HCT116 (cell line): ENCODE measurements around the gene SLC39A12. TPM values are rescaled to one million over a fixed set of nuclear protein-coding genes. Genes with fewer than 3 reads are reported as not detected.

Source experiments
- ATAC-seq: fragments of 200-7000 bp; cut with Tn5 transposase; 2 replicates; pipeline ENCODE4 v1.9.1; 2020; ENCODE audit warnings: mild to moderate bottlenecking, moderate library complexity
- BruUV-seq: library from RNA; stranded (reverse); fragments of 400-500 nt; replicated peaks from 2 replicates; lab custom pipeline; 2021; lab: Mats Ljungman, UMichigan
- CTCF ChIA-PET: fragments of 300-600 bp; sonication (Branson Sonifier 250); formaldehyde crosslinking; loops from one replicate; lab custom pipeline; 2021; ENCODE audit warnings: antibody characterized with exemption; lab: Charles Lee
- POLR2A ChIA-PET: fragments of 300-600, 350-600 bp; sonication (Branson Sonifier 250); formaldehyde crosslinking; loops from one replicate; lab custom pipeline; 2021; ENCODE audit warnings: antibody characterized with exemption; lab: Charles Lee
- RAD21 ChIA-PET, 2 experiments: fragments of 300-600 bp; sonication (Branson Sonifier 250); formaldehyde crosslinking; loops; one replicate each; lab custom pipeline; 2023; ENCODE audit warnings: low total read pairs in 2 of 2; ENCODE audit not compliant: uncharacterized antibody in 2 of 2, unreplicated experiment in 2 of 2, low non-redundant PET in 1 of 2; lab: Charles Lee
- DNase-seq: peaks from one replicate; pipeline ENCODE4 v3.0.0-alpha.2; 2010; ENCODE audit warnings: low read depth, low spot score
- H2AFZ ChIP-seq: fragments of 200-600 bp; shearing (Covaris generic), sonication (generic); 2 replicates; pipeline ENCODE4 v1.6.1; 2017; ENCODE audit warnings: low read depth, mixed run types, mixed read lengths, antibody characterized with exemption, low read length; ENCODE audit not compliant: poor library complexity, severe bottlenecking
- H3K27ac ChIP-seq: 2 replicates; pipeline ENCODE4 v1.5.1; 2012; ENCODE audit warnings: low read depth, low read length
- H3K27me3 ChIP-seq: fragments of 200-600 bp; sonication (generic); 2 replicates; pipeline ENCODE4 v1.6.1; 2016; ENCODE audit warnings: mixed run types, low read length, mixed read lengths; ENCODE audit not compliant: insufficient read depth
- H3K36me3 ChIP-seq, 2 experiments: fragments of 200-500 bp in 1 of 2; fragments of 200-600 bp in 1 of 2; sonication (Bioruptor generic) in 1 of 2; sonication (generic) in 1 of 2; 2 replicates each; pipeline versions ENCODE4 v1.5.1 to v1.6.1; 2014 to 2016; ENCODE audit warnings: low read length in 2 of 2, inconsistent platforms in 1 of 2, mixed read lengths in 1 of 2, mixed run types in 1 of 2; ENCODE audit not compliant: insufficient read depth in 2 of 2, control insufficient read depth in 1 of 2
- H3K4me1 ChIP-seq, 2 experiments: fragments of 200-600 bp in 1 of 2; sonication (generic) in 1 of 2; 2 replicates each; pipeline versions ENCODE4 v1.5.1 to v1.6.1; 2012 to 2017; ENCODE audit warnings: low read length in 2 of 2, inconsistent platforms in 1 of 2, mild to moderate bottlenecking in 1 of 2, mixed read lengths in 1 of 2, mixed run types in 1 of 2, moderate library complexity in 1 of 2; ENCODE audit not compliant: insufficient read depth in 2 of 2, control insufficient read depth in 1 of 2
- H3K4me2 ChIP-seq: fragments of 200-600 bp; sonication (generic); 2 replicates; pipeline ENCODE4 v1.6.1; 2017; ENCODE audit warnings: mixed run types, low read length, mixed read lengths
- H3K4me3 ChIP-seq, 2 experiments: fragments of 200-600 bp in 1 of 2; sonication (generic) in 1 of 2; replicated peaks in 1 of 2; 2 replicates each; pipeline ENCODE4 v1.5.1; 2011 to 2016; ENCODE audit warnings: low read length in 2 of 2, control low read depth in 1 of 2, low read depth in 1 of 2, mild to moderate bottlenecking in 1 of 2, mixed read lengths in 1 of 2, mixed run types in 1 of 2
- H3K79me2 ChIP-seq: fragments of 200-600 bp; sonication (generic); 2 replicates; pipeline ENCODE4 v1.6.1; 2017; ENCODE audit warnings: mild to moderate bottlenecking, mixed run types, low read length, moderate library complexity, mixed read lengths; ENCODE audit not compliant: insufficient read depth
- H3K9ac ChIP-seq: fragments of 200-600 bp; sonication (generic); 2 replicates; pipeline ENCODE4 v1.6.1; 2016; ENCODE audit warnings: low read length, mixed read lengths
- H3K9me2 ChIP-seq: fragments of 200-600 bp; sonication (generic), shearing (Covaris generic); 2 replicates; pipeline ENCODE4 v1.6.1; 2017; ENCODE audit warnings: mixed run types, mild to moderate bottlenecking, moderate library complexity; ENCODE audit not compliant: insufficient read depth
- H3K9me3 ChIP-seq, 2 experiments: fragments of 200-500 bp in 1 of 2; fragments of 200-600 bp in 1 of 2; sonication (Bioruptor generic) in 1 of 2; sonication (generic) in 1 of 2; 2 replicates each; pipeline ENCODE4 v1.6.1; 2014 to 2017; ENCODE audit warnings: low read length in 2 of 2, mixed read lengths in 2 of 2, inconsistent platforms in 1 of 2, low read depth in 1 of 2, mild to moderate bottlenecking in 1 of 2, mixed run types in 1 of 2, moderate library complexity in 1 of 2; ENCODE audit not compliant: control insufficient read depth in 1 of 2, insufficient read depth in 1 of 2
- H4K20me1 ChIP-seq: fragments of 200-600 bp; sonication (generic), shearing (Covaris generic); 2 replicates; pipeline ENCODE4 v1.6.1; 2017; ENCODE audit warnings: mixed run types, mild to moderate bottlenecking, moderate library complexity; ENCODE audit not compliant: insufficient read depth
- CBX3 ChIP-seq: IDR thresholded peaks from 2 replicates; pipeline ENCODE4 v1.6.1; 2012; ENCODE audit warnings: low read depth
- CEBPB ChIP-seq: IDR thresholded peaks from 2 replicates; pipeline ENCODE4 v1.6.1; 2012; ENCODE audit warnings: low read depth
- CTCF ChIP-seq, 3 experiments: fragments of 200-600 bp in 1 of 3; sonication (generic) in 1 of 3; IDR thresholded peaks in 2 of 3; conservative IDR thresholded peaks in 1 of 3; 2 replicates each; pipeline ENCODE4 v1.5.1; 2012 to 2017; ENCODE audit warnings: low read depth in 2 of 3, low read length in 2 of 3, antibody characterized with exemption in 1 of 3, borderline replicate concordance in 1 of 3, control low read depth in 1 of 3, mild to moderate bottlenecking in 1 of 3, mixed read lengths in 1 of 3, mixed run types in 1 of 3, moderate library complexity in 1 of 3; ENCODE audit not compliant: insufficient read depth in 1 of 3
- ELF1 ChIP-seq: IDR thresholded peaks from 2 replicates; pipeline ENCODE4 v1.6.1; 2012; ENCODE audit warnings: low read depth, borderline replicate concordance
- FOSL1 ChIP-seq: IDR thresholded peaks from 2 replicates; pipeline ENCODE4 v1.6.1; 2012; ENCODE audit warnings: low read depth
- JUND ChIP-seq: IDR thresholded peaks from 2 replicates; pipeline ENCODE4 v1.6.1; 2012
- RAD21 ChIP-seq: IDR thresholded peaks from 2 replicates; pipeline ENCODE4 v1.6.1; 2012; ENCODE audit warnings: low read depth, mild to moderate bottlenecking
- YY1 ChIP-seq: IDR thresholded peaks from 2 replicates; pipeline ENCODE4 v1.6.1; 2011; ENCODE audit warnings: low read length, low read depth, moderate library complexity, mild to moderate bottlenecking; ENCODE audit not compliant: insufficient replicate concordance; ENCODE audit errors: extremely low read depth
- ZBTB33 ChIP-seq: IDR thresholded peaks from 2 replicates; pipeline ENCODE4 v1.6.1; 2011; ENCODE audit warnings: mild to moderate bottlenecking, low read length, moderate library complexity; ENCODE audit not compliant: insufficient replicate concordance; ENCODE audit errors: extremely low read depth
- intact Hi-C: fragments of 100-400 bp; cut with micrococcal nuclease; formaldehyde crosslinking; loops from 2 replicates; pipeline ENCODE4 v1.10.0; 2022
- total RNA-seq: library from RNA; stranded (reverse); gene quantifications from one replicate; pipeline ENCODE4 v1.2.1, GENCODE V29; 2021; ENCODE audit not compliant: unreplicated experiment
- TF ChIP-seq, protein P1 (sequence below): IDR thresholded peaks from 2 replicates; pipeline ENCODE4 v1.6.1; 2012
- TF ChIP-seq, protein P2 (sequence below): IDR thresholded peaks from 2 replicates; pipeline ENCODE4 v1.6.1; 2012

The SLC39A12 gene
- total RNA-seq, 1 experiment from 2014 or later = not detected

DNA sequence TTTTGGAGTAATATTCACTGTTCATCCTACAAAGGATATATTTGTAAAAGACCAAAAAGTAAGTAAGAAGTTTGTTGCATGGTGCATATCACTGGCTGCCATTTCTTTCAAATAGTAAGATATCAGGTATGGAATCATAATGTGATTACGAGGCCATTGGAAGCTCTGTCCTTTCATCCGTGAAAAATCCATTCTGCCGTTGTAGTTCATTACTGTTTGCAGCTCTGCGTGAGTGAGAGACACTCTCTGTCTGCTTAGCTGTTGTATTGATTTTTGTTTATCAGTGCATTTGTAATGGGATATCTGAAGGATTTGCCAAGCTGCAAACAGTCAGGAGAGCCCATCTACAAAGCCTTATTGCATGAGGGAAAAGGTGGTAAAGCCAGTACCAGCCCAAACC is 44.1 kb upstream of the SLC39A12 start:
- Histone ChIP-seq H3K27me3 (peaks cover 6% of the 10 kb centered on the region; the same call in 1 of the 2 replicates), H3K4me2 (no peak overlapping the region), H3K9ac (no peak overlapping the region), H3K4me3 (no peak overlapping the region), H3K4me1 (no peaks in the 10 kb centered on the region), H3K36me3 (no peaks in the 10 kb centered on the region), H2AFZ (no peak overlapping the region), H3K9me3 (no peaks in the 10 kb centered on the region), H3K27ac (no peak overlapping the region), H4K20me1 (no peaks in the 10 kb centered on the region), H3K79me2 (no peaks in the 10 kb centered on the region), H3K9me2 (no peaks in the 10 kb centered on the region)
- no TSS peak for BruUV-seq
- CTCF ChIA-PET = no interaction called here
- DNase-seq (no peak), ATAC-seq (no peak)
- RAD21 ChIA-PET = no interaction called here
- intact Hi-C loops = no loop called here
- POLR2A ChIA-PET = no interaction called here
- TF ChIP-seq JUND = no peak
- TF ChIP-seq, protein P1, sequence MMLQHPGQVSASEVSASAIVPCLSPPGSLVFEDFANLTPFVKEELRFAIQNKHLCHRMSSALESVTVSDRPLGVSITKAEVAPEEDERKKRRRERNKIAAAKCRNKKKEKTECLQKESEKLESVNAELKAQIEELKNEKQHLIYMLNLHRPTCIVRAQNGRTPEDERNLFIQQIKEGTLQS = no peak
- TF ChIP-seq RAD21 = no peak

GRCh38 chr10:17910125-17910789 is 41.5 kb upstream of the SLC39A12 start:
- Histone ChIP-seq H3K4me2 (peak overlapping the region; percentile 11; the same call in 1 of the 2 replicates), H4K20me1 (no peaks in the 10 kb centered on the region), H3K27me3 (0 out of 2 replicates have a peak, but pooled peaks cover 6% of the 10 kb centered on the region), H3K9ac (no peak overlapping the region), H3K4me3 (no peak overlapping the region), H3K4me1 (no peaks in the 10 kb centered on the region), H3K79me2 (no peaks in the 10 kb centered on the region), H3K9me3 (no peaks in the 10 kb centered on the region), H3K36me3 (no peaks in the 10 kb centered on the region), H3K9me2 (no peaks in the 10 kb centered on the region), H2AFZ (peak overlapping the region; percentile 49), H3K27ac (no peak overlapping the region)
- RAD21 ChIA-PET = no interaction called here
- DNase-seq (peak; percentile 46), ATAC-seq (peak; percentile 94)
- no TSS peak for BruUV-seq
- POLR2A ChIA-PET = no interaction called here
- CTCF ChIA-PET = interaction anchor here (0.6 to 1.1 kb wide), 3 partner anchors 11 to 306 kb away, joined by 3 to 5 read pairs (median 4); no protein-coding TSS in a partner anchor
- intact Hi-C loops = loop anchor here (1.0 to 2.0 kb wide), 2 partner anchors 194 to 305 kb away; no protein-coding TSS in a partner anchor
- TF ChIP-seq RAD21 (peak; percentile 68), ZBTB33 (no peak), CEBPB (no peak), CBX3 (no peak), JUND (no peak), CTCF (IDR thresholded peaks at IDR 0.05 in 2 of 3, conservative IDR thresholded peaks at IDR 0.05 in 1 of 3; ENCODE audit: borderline replicate concordance in 1 of 3, insufficient read depth in 1 of 3, low read depth in 2 of 3, low read length in 2 of 3) (peak; percentile 53 to 77 (median 59); a peak in 5 of 6 replicates), FOSL1 (no peak), YY1 (no peak), ELF1 (no peak)
- TF ChIP-seq, protein P1 = no peak
- TF ChIP-seq, protein P2, sequence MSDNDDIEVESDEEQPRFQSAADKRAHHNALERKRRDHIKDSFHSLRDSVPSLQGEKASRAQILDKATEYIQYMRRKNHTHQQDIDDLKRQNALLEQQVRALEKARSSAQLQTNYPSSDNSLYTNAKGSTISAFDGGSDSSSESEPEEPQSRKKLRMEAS = 0 out of 2 replicates have a peak, but pooled peaks have one; percentile 14
